PC-3 (cell line): ENCODE measurements around the gene TRIP12. TPM values are rescaled to one million over a fixed set of nuclear protein-coding genes. Genes with fewer than 3 reads are reported as not detected.
"Not testable (repeated sequence)": the region's sequence is repeated elsewhere in the genome, so short reads cannot be mapped to it uniquely, and the experiment has no call there.

Source experiments
- ATAC-seq: fragments of 200-7000 bp; cut with Tn5 transposase; 2 replicates; pipeline ENCODE4 v1.9.1; 2020; ENCODE audit warnings: mild to moderate bottlenecking, moderate library complexity
- BruUV-seq: library from RNA; stranded (reverse); fragments of 400-500 nt; replicated peaks from 2 replicates; lab custom pipeline; 2021; lab: Mats Ljungman, UMichigan
- CTCF ChIA-PET: fragments of 300-600 bp; sonication (Branson Sonifier 250); formaldehyde crosslinking; loops from one replicate; lab custom pipeline; 2022; ENCODE audit warnings: antibody characterized with exemption; lab: Charles Lee
- POLR2A ChIA-PET: fragments of 300-600 bp; sonication (Branson Sonifier 250); formaldehyde crosslinking; loops from one replicate; lab custom pipeline; 2022; ENCODE audit warnings: antibody characterized with exemption; ENCODE audit not compliant: unreplicated experiment; lab: Charles Lee
- DNase-seq: peaks from one replicate; pipeline ENCODE4 v3.0.0-alpha.2; 2015
- H2AFZ ChIP-seq: fragments of 300-600 bp; sonication (generic); 2 replicates; pipeline ENCODE4 v1.6.0; 2016; ENCODE audit warnings: antibody characterized with exemption, low read length
- H3F3A ChIP-seq: fragments of 300-600 bp; sonication (generic); one replicate; pipeline ENCODE4 v1.6.0; 2017; ENCODE audit warnings: antibody characterized with exemption, low read length, control low read depth, mild to moderate bottlenecking; ENCODE audit not compliant: unreplicated experiment
- H3K27ac ChIP-seq: fragments of 300-600 bp; sonication (generic); 2 replicates; pipeline ENCODE4 v1.5.1; 2016; ENCODE audit warnings: mild to moderate bottlenecking, low read length
- H3K27me3 ChIP-seq: fragments of 300-600 bp; sonication (generic); 2 replicates; pipeline ENCODE4 v1.6.1; 2016; ENCODE audit warnings: low read length, mixed read lengths
- H3K36me3 ChIP-seq: fragments of 300-600 bp; sonication (generic); 2 replicates; pipeline ENCODE4 v1.6.1; 2016; ENCODE audit warnings: low read depth, mixed run types, low read length, mixed read lengths
- H3K4me1 ChIP-seq: fragments of 300-600 bp; sonication (generic); 2 replicates; pipeline ENCODE4 v1.5.1; 2016; ENCODE audit warnings: low read length; ENCODE audit not compliant: insufficient read depth
- H3K4me2 ChIP-seq: fragments of 300-600 bp; sonication (generic); 2 replicates; pipeline ENCODE4 v1.6.0; 2016; ENCODE audit warnings: low read length
- H3K4me3 ChIP-seq: fragments of 300-600 bp; sonication (generic); 2 replicates; pipeline ENCODE4 v1.5.1; 2016; ENCODE audit warnings: mild to moderate bottlenecking, low read length, mixed read lengths
- H3K79me2 ChIP-seq: fragments of 300-600 bp; sonication (generic); 2 replicates; pipeline ENCODE4 v1.6.1; 2017; ENCODE audit warnings: low read length, mixed read lengths
- H3K9ac ChIP-seq: fragments of 300-600 bp; sonication (generic); 2 replicates; pipeline ENCODE4 v1.6.0; 2016; ENCODE audit warnings: mild to moderate bottlenecking, low read length
- H3K9me2 ChIP-seq: fragments of 300-600 bp; sonication (generic); replicated peaks from 2 replicates; pipeline ENCODE4 v1.6.1; 2016; ENCODE audit warnings: mixed run types, low read length, mixed read lengths
- H3K9me3 ChIP-seq: fragments of 300-600 bp; sonication (generic); 2 replicates; pipeline ENCODE4 v1.6.1; 2016; ENCODE audit warnings: low read length, mixed read lengths
- H4K20me1 ChIP-seq: fragments of 300-600 bp; sonication (generic); 2 replicates; pipeline ENCODE4 v1.6.1; 2016; ENCODE audit warnings: low read length, mixed read lengths
- EZH2 ChIP-seq: fragments of 300-600 bp; sonication (generic); IDR thresholded peaks from one replicate; pipeline ENCODE4 v1.6.1; 2017; ENCODE audit warnings: antibody characterized with exemption, mild to moderate bottlenecking, low read length; ENCODE audit not compliant: unreplicated experiment
- EZH2phosphoT487 ChIP-seq: fragments of 300-600 bp; sonication (generic); IDR thresholded peaks from 2 replicates; pipeline ENCODE4 v1.6.1; 2018; ENCODE audit warnings: mild to moderate bottlenecking, antibody characterized with exemption, low read length, borderline replicate concordance
- intact Hi-C: fragments of 100-400 bp; cut with micrococcal nuclease; formaldehyde crosslinking; loops from 2 replicates; pipeline ENCODE4 v1.9.0; 2023
- total RNA-seq: library from RNA; depleted of rRNA; stranded (reverse); fragments of >200 nt; gene quantifications from 2 replicates; pipeline ENCODE4 v1.2.3, GENCODE V29; 2014
- TF ChIP-seq, protein P1 (sequence below): fragments of 300-600 bp; sonication (generic); conservative IDR thresholded peaks from 2 replicates; pipeline ENCODE4 v1.5.1; 2017; ENCODE audit warnings: antibody characterized with exemption, low read depth, mild to moderate bottlenecking, low read length

TRIP12 gene
- total RNA-seq, 1 experiment from 2014 or later, result 113 TPM

DNA sequence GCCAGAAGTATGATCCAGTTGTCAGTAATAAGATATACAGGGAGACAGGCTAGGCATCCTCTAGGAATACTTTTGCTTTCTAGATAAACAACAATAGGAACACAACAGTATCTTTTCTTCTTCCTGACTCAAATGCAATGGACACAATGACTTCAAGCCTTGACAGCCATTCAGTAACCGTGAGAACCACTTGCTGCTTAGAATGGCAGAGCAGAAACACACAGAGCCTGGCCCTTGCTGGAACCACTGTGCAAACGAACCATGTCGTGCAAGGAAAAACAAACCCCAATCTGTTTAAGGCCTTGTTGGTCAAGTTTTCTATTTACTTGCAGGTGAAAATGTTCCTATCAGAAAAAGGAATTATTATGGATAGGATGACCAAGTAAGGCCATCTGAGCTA lies 18.8 kb downstream of the TRIP12 start:
- H3K9me3 ChIP-seq, result no peaks in the 10 kb centered on the region
- H4K20me1 ChIP-seq, result peaks cover 15% of the 10 kb centered on the region; the same call in 1 of the 2 replicates
- no peaks in the 10 kb centered on the region for H3K27me3 ChIP-seq
- intact Hi-C loops, result no loop called here
- H3K4me1 ChIP-seq, result peaks cover 13% of the 10 kb centered on the region
- ChIA-PET POLR2A (no interaction called here), CTCF (no interaction called here)
- DNase-seq (no peak), ATAC-seq (no peak)
- peaks cover 95% of the 10 kb centered on the region for H3K79me2 ChIP-seq
- H3K36me3 ChIP-seq, result peaks cover 9% of the 10 kb centered on the region
- H3K27ac ChIP-seq, result no peak overlapping the region
- H3K4me3 ChIP-seq, result no peak overlapping the region
- H3K9me2 ChIP-seq, result no peaks in the 10 kb centered on the region
- BruUV-seq, result no TSS peak
- no peak overlapping the region for H3K4me2 ChIP-seq
- H2AFZ ChIP-seq, result no peak overlapping the region
- no peak overlapping the region for H3K9ac ChIP-seq
- TF ChIP-seq EZH2 (no peak), EZH2phosphoT487 (no peak)
- TF ChIP-seq, protein P1, sequence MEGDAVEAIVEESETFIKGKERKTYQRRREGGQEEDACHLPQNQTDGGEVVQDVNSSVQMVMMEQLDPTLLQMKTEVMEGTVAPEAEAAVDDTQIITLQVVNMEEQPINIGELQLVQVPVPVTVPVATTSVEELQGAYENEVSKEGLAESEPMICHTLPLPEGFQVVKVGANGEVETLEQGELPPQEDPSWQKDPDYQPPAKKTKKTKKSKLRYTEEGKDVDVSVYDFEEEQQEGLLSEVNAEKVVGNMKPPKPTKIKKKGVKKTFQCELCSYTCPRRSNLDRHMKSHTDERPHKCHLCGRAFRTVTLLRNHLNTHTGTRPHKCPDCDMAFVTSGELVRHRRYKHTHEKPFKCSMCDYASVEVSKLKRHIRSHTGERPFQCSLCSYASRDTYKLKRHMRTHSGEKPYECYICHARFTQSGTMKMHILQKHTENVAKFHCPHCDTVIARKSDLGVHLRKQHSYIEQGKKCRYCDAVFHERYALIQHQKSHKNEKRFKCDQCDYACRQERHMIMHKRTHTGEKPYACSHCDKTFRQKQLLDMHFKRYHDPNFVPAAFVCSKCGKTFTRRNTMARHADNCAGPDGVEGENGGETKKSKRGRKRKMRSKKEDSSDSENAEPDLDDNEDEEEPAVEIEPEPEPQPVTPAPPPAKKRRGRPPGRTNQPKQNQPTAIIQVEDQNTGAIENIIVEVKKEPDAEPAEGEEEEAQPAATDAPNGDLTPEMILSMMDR, result no peak
- no peaks in the 10 kb centered on the region for H3F3A ChIP-seq

DNA sequence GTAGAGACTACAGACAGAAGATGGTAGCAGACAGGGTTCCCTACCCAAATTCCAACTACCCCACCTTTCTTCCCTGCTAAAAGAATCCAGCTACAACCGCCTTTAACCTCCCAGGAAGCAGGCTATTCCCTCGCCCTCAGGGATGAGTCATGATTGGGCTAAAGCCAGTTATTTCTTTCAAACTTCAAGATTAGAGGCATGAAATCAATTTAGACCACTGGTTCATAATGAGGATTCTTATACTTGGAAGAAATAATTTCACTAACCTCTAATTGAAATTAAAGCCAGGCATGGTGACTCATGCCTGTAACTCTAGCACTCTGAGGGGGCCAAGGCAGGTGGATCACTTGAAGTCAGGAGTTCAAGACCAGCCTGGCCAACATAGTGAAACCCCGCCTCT lies 20.0 kb downstream of the TRIP12 start:
- H3K27ac ChIP-seq, result peak overlapping the region; percentile 16
- peaks cover 7% of the 10 kb centered on the region for H3K36me3 ChIP-seq
- no peak overlapping the region for H2AFZ ChIP-seq
- DNase-seq (peak; percentile 84), ATAC-seq (peak; percentile 95)
- no peaks in the 10 kb centered on the region for H3F3A ChIP-seq
- no peaks in the 10 kb centered on the region for H3K27me3 ChIP-seq
- H3K4me2 ChIP-seq, result peak overlapping the region; percentile 61
- no TSS peak for BruUV-seq
- peaks cover 23% of the 10 kb centered on the region; the same call in 1 of the 2 replicates for H4K20me1 ChIP-seq
- H3K4me1 ChIP-seq, result peaks cover 13% of the 10 kb centered on the region
- TF ChIP-seq EZH2, result no peak
- TF ChIP-seq, protein P1, result no peak
- no peak for TF ChIP-seq EZH2phosphoT487
- H3K9ac ChIP-seq, result no peak overlapping the region
- CTCF ChIA-PET, result interaction anchor here (0.5 kb wide), 1 partner anchor 258 kb away, joined by 7 read pairs; no protein-coding TSS in a partner anchor
- intact Hi-C loops, result no loop called here
- no peaks in the 10 kb centered on the region for H3K9me2 ChIP-seq
- H3K9me3 ChIP-seq, result no peaks in the 10 kb centered on the region
- no peak overlapping the region for H3K4me3 ChIP-seq
- POLR2A ChIA-PET, result no interaction called here
- peaks cover 96% of the 10 kb centered on the region for H3K79me2 ChIP-seq

DNA sequence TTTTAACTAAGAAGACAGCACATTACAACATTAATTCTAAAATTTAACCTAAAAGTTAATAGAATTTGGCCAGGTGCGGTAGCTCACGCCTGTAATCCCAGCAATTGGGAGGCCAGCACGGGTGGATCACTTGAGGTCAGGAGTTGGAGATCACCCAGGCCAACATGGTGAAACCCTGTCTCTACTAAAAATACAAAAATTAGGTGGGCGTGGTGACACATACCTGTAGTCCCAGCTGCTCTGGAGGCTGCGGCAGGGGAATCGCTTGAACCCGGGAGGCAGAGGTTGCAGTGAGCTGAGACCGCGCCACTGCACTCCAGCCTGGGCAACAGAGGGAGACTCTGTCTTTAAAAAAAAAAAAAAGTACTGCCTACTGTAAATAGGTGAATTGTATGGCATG lies 21.3 kb downstream of the TRIP12 start:
- H3K4me1 ChIP-seq, result peaks cover 13% of the 10 kb centered on the region
- H3K27me3 ChIP-seq, H3K4me3 ChIP-seq, BruUV-seq, CTCF ChIA-PET, H3K4me2 ChIP-seq, ATAC-seq, H3K9ac ChIP-seq, H2AFZ ChIP-seq, POLR2A ChIA-PET, H3F3A ChIP-seq, H3K36me3 ChIP-seq, DNase-seq, H3K9me3 ChIP-seq, H3K9me2 ChIP-seq, intact Hi-C loops, H3K27ac ChIP-seq: not testable (repeated sequence)
- peaks cover 97% of the 10 kb centered on the region for H3K79me2 ChIP-seq
- H4K20me1 ChIP-seq, result peaks cover 24% of the 10 kb centered on the region; the same call in 1 of the 2 replicates
